C4-2B (cell line): ENCODE measurements around the gene MIGA2.
A peak's percentile ranks its signal among the peaks of the same experiment; 100 is the strongest.

ENCODE experiments used
- H3K27ac ChIP-seq: fragments of 450-650 bp; 2 replicates; pipeline ENCODE4 v1.5.1; 2017
- ZFX ChIP-seq: fragments of 450-650 bp; IDR thresholded peaks from 2 replicates; pipeline ENCODE4 v1.6.1; 2017
- TF ChIP-seq, protein P1 (sequence below): fragments of 450-650 bp; conservative IDR thresholded peaks from 2 replicates; pipeline ENCODE4 v1.5.1; 2017; ENCODE audit warnings: mild to moderate bottlenecking

MIGA2 gene

GRCh38 chr9:129023036-129023907, 13.2 kb upstream of the MIGA2 start:
- H3K27ac ChIP-seq, result peak overlapping the region; percentile 15
- TF ChIP-seq ZFX, result no peak
- TF ChIP-seq, protein P1, sequence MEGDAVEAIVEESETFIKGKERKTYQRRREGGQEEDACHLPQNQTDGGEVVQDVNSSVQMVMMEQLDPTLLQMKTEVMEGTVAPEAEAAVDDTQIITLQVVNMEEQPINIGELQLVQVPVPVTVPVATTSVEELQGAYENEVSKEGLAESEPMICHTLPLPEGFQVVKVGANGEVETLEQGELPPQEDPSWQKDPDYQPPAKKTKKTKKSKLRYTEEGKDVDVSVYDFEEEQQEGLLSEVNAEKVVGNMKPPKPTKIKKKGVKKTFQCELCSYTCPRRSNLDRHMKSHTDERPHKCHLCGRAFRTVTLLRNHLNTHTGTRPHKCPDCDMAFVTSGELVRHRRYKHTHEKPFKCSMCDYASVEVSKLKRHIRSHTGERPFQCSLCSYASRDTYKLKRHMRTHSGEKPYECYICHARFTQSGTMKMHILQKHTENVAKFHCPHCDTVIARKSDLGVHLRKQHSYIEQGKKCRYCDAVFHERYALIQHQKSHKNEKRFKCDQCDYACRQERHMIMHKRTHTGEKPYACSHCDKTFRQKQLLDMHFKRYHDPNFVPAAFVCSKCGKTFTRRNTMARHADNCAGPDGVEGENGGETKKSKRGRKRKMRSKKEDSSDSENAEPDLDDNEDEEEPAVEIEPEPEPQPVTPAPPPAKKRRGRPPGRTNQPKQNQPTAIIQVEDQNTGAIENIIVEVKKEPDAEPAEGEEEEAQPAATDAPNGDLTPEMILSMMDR, result no peak

- TF ChIP-seq, protein P1, result no peak
- TF ChIP-seq ZFX, result no peak
- H3K27ac ChIP-seq, result peak overlapping the region; percentile 15
These were observed 12.6 kb upstream of the MIGA2 start for GRCh38 chr9:129023908-129024233.

- TF ChIP-seq, protein P1, result no peak
- no peak for TF ChIP-seq ZFX
- H3K27ac ChIP-seq, result peak overlapping the region; percentile 96
These were observed 9.8 kb upstream of the MIGA2 start for GRCh38 chr9:129026442-129027223.

GRCh38 chr9:129027224-129027684, 9.2 kb upstream of the MIGA2 start:
- H3K27ac ChIP-seq, result peak overlapping the region; percentile 96
- TF ChIP-seq ZFX, result no peak
- TF ChIP-seq, protein P1, result no peak

GRCh38 chr9:129027685-129028191, 8.7 kb upstream of the MIGA2 start:
- H3K27ac ChIP-seq, result peak overlapping the region; percentile 96
- TF ChIP-seq, protein P1, result no peak
- TF ChIP-seq ZFX, result peak; percentile 94

DNA sequence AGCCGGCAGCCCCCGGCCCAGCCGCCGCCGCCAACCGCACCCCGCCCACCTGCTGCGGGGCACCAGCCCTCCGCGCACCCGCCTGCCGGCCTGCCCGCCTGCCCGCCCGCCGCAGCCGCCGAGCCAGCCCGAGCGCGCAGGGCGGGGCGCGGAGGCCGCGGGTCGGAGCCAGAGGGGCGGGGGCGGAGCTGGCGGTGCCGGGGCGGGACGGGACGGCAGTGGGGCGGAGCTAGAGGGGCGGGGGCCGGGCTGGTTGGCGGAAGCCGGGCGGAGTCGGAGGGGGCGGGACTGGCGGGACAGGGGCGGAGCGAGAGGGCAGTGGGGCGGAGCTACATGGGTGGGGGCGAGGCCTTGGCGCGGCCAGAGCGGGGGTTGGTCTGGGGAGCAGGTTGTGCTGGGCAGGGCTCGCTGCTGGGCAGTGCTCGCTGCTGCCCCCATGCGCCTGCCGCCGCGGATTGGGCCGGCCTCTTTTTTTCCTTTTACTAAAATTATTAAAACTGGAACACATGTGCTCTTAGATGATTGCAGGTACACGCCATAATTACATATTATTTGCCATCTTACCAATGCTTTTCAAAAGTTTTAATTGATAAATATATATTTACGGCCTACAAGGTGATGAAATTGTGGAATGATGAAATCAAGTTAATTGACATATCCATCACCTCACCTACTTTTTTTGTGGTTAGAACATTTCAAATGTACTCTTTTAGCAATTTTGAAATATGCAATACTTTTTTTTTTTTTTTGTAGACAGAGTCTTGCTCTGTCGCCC, 8.0 kb upstream of the MIGA2 start, which contains the start of gene SH3GLB2:
Gene SH3GLB2 (minus strand): TSS at position 140 of the 775 bp plus-strand sequence. CDS start 177 bp downstream, outside the sequence.
- peak within 1 kb of the TSS; percentile 96 for H3K27ac ChIP-seq
- TF ChIP-seq ZFX, result peak; percentile 59; the same call in 1 of the 2 replicates
- TF ChIP-seq, protein P1, result peak; percentile 96
